Body of pancreas (tissue), 4 donors: Measurements from ENCODE around the gene PRKAA1.

Source experiments
- CTCF ChIP-seq, 7 experiments: fragments of 450-650 bp in 4 of 7; fragments of 200-600 bp in 3 of 7; sonication (generic) in 3 of 7; IDR thresholded peaks; one replicate each; pipeline ENCODE4 v1.5.1; 2016 to 2019; ENCODE audit warnings: antibody characterized with exemption in 7 of 7
- POLR2A ChIP-seq, 3 donors: fragments of 450-650 bp; IDR thresholded peaks; one replicate each; pipeline ENCODE4 v1.6.1; 2016; ENCODE audit warnings: antibody characterized with exemption in 3 of 3, mild to moderate bottlenecking in 2 of 3

GRCh38 chr5:40755407-40756365 lies 42.5 kb downstream of the PRKAA1 start, which contains the start of gene TTC33:
- peak; percentile 40 to 82 (median 71) for TF ChIP-seq CTCF (IDR thresholded peaks at IDR 0.05)
- peak in 2 of 3 donors; percentile 44 to 55 for TF ChIP-seq POLR2A (IDR thresholded peaks at IDR 0.05)
